Neuronal stem cell (in vitro differentiated cells): ENCODE results near the gene DGCR6L.
"Not testable (repeated sequence)": the region's sequence is repeated elsewhere in the genome, so short reads cannot be mapped to it uniquely, and the experiment has no call there.

Experiments used
- DNase-seq: peaks from one replicate; pipeline ENCODE4 v3.0.0-alpha.2; 2013; ENCODE audit warnings: low spot score
- H2AFZ ChIP-seq: one replicate; pipeline ENCODE4 v1.6.1; 2013; ENCODE audit warnings: mild to moderate bottlenecking, low read length, inconsistent platforms
- H2AK5ac ChIP-seq: 2 replicates; pipeline ENCODE4 v1.6.1; 2013; ENCODE audit warnings: low read depth, mild to moderate bottlenecking, inconsistent platforms, low read length, moderate library complexity, mixed read lengths
- H2BK120ac ChIP-seq: 2 replicates; pipeline ENCODE4 v1.6.1; 2013; ENCODE audit warnings: low read depth, mild to moderate bottlenecking, inconsistent platforms, low read length, moderate library complexity, mixed read lengths
- H2BK12ac ChIP-seq: one replicate; pipeline ENCODE4 v1.6.1; 2013; ENCODE audit warnings: low read length, inconsistent platforms
- H2BK15ac ChIP-seq: 2 replicates; pipeline ENCODE4 v1.6.1; 2013; ENCODE audit warnings: mild to moderate bottlenecking, low read length, inconsistent platforms, mixed read lengths
- H2BK5ac ChIP-seq: one replicate; pipeline ENCODE4 v1.6.1; 2013; ENCODE audit warnings: inconsistent platforms, mild to moderate bottlenecking, low read length, moderate library complexity
- H3K14ac ChIP-seq: one replicate; pipeline ENCODE4 v1.6.1; 2013; ENCODE audit warnings: low read length, inconsistent platforms
- H3K18ac ChIP-seq: 2 replicates; pipeline ENCODE4 v1.6.1; 2013; ENCODE audit warnings: low read length, inconsistent platforms
- H3K23ac ChIP-seq: 2 replicates; pipeline ENCODE4 v1.6.1; 2013; ENCODE audit warnings: low read depth, mild to moderate bottlenecking, mixed read lengths, low read length, inconsistent platforms; ENCODE audit not compliant: poor library complexity
- H3K27ac ChIP-seq: replicated peaks from 3 replicates; pipeline ENCODE4 v1.5.1; 2013; ENCODE audit warnings: low read length, inconsistent platforms
- H3K27me3 ChIP-seq, 3 experiments: 2 replicates each; pipeline ENCODE4 v1.6.1; 2013; ENCODE audit warnings: low read length in 3 of 3, mild to moderate bottlenecking in 2 of 3, inconsistent platforms in 1 of 3, low read depth in 1 of 3, mixed read lengths in 1 of 3, moderate library complexity in 1 of 3; ENCODE audit not compliant: control insufficient read depth in 3 of 3, insufficient read depth in 3 of 3
- H3K36me3 ChIP-seq, 2 donors: replicated peaks in 1 of 2; 2 replicates each; pipeline ENCODE4 v1.6.1; 2013; ENCODE audit warnings: low read length in 2 of 2; ENCODE audit not compliant: control insufficient read depth in 2 of 2, insufficient read depth in 2 of 2
- H3K4ac ChIP-seq: 2 replicates; pipeline ENCODE4 v1.6.1; 2013; ENCODE audit warnings: inconsistent platforms, mild to moderate bottlenecking, low read length, moderate library complexity
- H3K4me1 ChIP-seq, 2 donors: 1 replicate in 1 of 2; 2 replicates in 1 of 2; pipeline ENCODE4 v1.6.1; 2013; ENCODE audit warnings: low read length in 2 of 2, low read depth in 1 of 2; ENCODE audit not compliant: control insufficient read depth in 2 of 2, insufficient read depth in 1 of 2
- H3K4me2 ChIP-seq: one replicate; pipeline ENCODE4 v1.6.1; 2013; ENCODE audit warnings: mild to moderate bottlenecking, low read length, inconsistent platforms; ENCODE audit not compliant: insufficient read depth, poor library complexity, severe bottlenecking
- H3K4me3 ChIP-seq, 2 donors: 2 replicates each; pipeline ENCODE4 v1.5.1; 2013; ENCODE audit warnings: low read length in 2 of 2, mild to moderate bottlenecking in 2 of 2, inconsistent platforms in 1 of 2, moderate library complexity in 1 of 2
- H3K79me1 ChIP-seq: one replicate; pipeline ENCODE4 v1.6.1; 2013; ENCODE audit warnings: low read depth, mild to moderate bottlenecking, inconsistent platforms, low read length, moderate library complexity
- H3K9ac ChIP-seq: one replicate; pipeline ENCODE4 v1.6.1; 2013; ENCODE audit warnings: mild to moderate bottlenecking, low read depth, low read length, inconsistent platforms; ENCODE audit not compliant: poor library complexity
- H3K9me3 ChIP-seq, 2 donors: replicated peaks in 1 of 2; 2 replicates each; pipeline versions ENCODE3 to v1.6.1; 2013; ENCODE audit warnings: low read length in 2 of 2, mild to moderate bottlenecking in 2 of 2, inconsistent platforms in 1 of 2, low read depth in 1 of 2, mixed read lengths in 1 of 2, moderate library complexity in 1 of 2; ENCODE audit not compliant: control insufficient read depth in 2 of 2, insufficient read depth in 1 of 2
- H4K8ac ChIP-seq: one replicate; pipeline ENCODE4 v1.6.1; 2013; ENCODE audit warnings: low read depth, mild to moderate bottlenecking, inconsistent platforms, low read length, moderate library complexity
- H4K91ac ChIP-seq: one replicate; pipeline ENCODE4 v1.6.1; 2013; ENCODE audit warnings: low read length, low read depth, mild to moderate bottlenecking, inconsistent platforms; ENCODE audit not compliant: poor library complexity
- WGBS, 2 donors: extraction: QIAGEN DNeasy Blood & Tissue Kit; methylation state at CpG; one replicate each; pipeline ENCODE4 v1.1.7; 2013; ENCODE audit warnings: missing lambda C conversion rate in 2 of 2, mixed read lengths in 1 of 2; ENCODE audit not compliant: insufficient read length in 2 of 2, insufficient replicate concordance in 1 of 2; ENCODE audit errors: extremely low coverage in 2 of 2; 5-methylcytosine and 5-hydroxymethylcytosine counted together

The DGCR6L gene

DNA sequence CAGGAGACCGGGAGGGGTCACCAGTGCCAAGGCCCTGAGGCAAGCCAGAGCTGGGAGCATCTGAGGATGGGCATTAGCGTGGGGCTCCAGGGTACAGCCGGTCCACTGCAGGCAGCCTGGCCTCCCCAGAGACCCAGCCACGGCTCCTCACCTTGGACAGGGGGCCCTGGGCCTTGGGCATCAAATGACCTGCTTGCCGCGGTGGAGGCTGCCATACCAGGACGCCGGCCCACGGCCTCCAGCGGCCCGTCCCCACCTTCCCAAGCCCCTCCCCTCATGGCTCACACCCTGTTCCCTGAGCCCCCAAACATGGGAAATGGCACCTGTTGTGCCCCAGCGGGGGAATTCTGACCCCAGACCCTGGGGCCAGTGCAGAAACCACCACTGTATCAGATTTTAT lies 39.0 kb downstream of the DGCR6L start:
- H2BK5ac ChIP-seq = no peak overlapping the region
- no peak overlapping the region for H4K8ac ChIP-seq
- no peak overlapping the region for H3K27ac ChIP-seq
- H3K9ac ChIP-seq = no peak overlapping the region
- no peak overlapping the region for H3K4me2 ChIP-seq
- H3K18ac ChIP-seq = no peak overlapping the region
- no peak overlapping the region for H2AFZ ChIP-seq
- DNase-seq = no peak
- H4K91ac ChIP-seq = no peak overlapping the region
- no peak overlapping the region for H2AK5ac ChIP-seq
- no peaks in the 10 kb centered on the region for H3K36me3 ChIP-seq
- H3K27me3 ChIP-seq = peaks cover 0 to 10% (median 0%) of the 10 kb centered on the region in 3 experiments
- no peak overlapping the region for H3K14ac ChIP-seq
- H3K4me1 ChIP-seq = peaks cover 14 to 17% of the 10 kb centered on the region in 2 donors
- no peak overlapping the region for H3K23ac ChIP-seq
- H3K4ac ChIP-seq = no peak overlapping the region
- no peak overlapping the region for H3K4me3 ChIP-seq
- H3K9me3 ChIP-seq = no peaks in the 10 kb centered on the region
- H2BK15ac ChIP-seq = no peak overlapping the region
- no peak overlapping the region for H2BK120ac ChIP-seq
- no CpG with 5 or more reads among the region's 12 CpGs for WGBS, 2 donors
- H3K79me1 ChIP-seq = peaks cover 2% of the 10 kb centered on the region
- no peak overlapping the region for H2BK12ac ChIP-seq

DNA sequence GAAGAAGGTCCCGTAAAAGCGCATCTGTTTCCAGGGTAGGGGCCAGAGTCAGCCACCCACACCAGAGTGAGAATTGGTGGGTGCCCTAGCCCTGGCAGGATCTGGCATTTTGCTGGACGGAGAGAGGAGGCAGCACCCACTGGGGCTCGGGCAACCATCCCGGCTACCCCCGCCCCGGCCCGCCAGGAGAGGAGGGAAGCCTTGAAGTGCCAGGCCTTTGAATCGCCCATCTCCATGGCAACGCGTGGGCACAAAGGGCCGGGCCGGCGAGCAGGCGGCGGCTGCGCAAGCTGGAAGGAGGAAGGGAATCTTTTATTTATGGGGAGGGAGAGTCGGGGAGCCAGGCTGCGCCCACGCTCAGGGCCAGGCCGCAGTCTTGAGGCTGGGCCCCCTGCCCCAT lies 39.7 kb downstream of the DGCR6L start:
- H3K14ac ChIP-seq, H3K36me3 ChIP-seq, H3K4me3 ChIP-seq, DNase-seq, H2BK15ac ChIP-seq, H2BK12ac ChIP-seq, H4K8ac ChIP-seq, H3K9ac ChIP-seq, H2BK120ac ChIP-seq, H2BK5ac ChIP-seq, H2AFZ ChIP-seq, H3K79me1 ChIP-seq, H4K91ac ChIP-seq, H3K9me3 ChIP-seq, H3K27ac ChIP-seq, H3K4ac ChIP-seq, H2AK5ac ChIP-seq, H3K4me2 ChIP-seq, H3K23ac ChIP-seq, H3K18ac ChIP-seq: not testable (repeated sequence)
- Histone ChIP-seq H3K4me1 (peaks cover 14 to 17% of the 10 kb centered on the region in 2 donors), H3K27me3 (peaks cover 0 to 10% (median 0%) of the 10 kb centered on the region in 3 experiments)
- WGBS, 2 donors = no CpG with 5 or more reads among the region's 21 CpGs

- no peak overlapping the region for H2BK5ac ChIP-seq
Measured at GRCh38 chr22:20279662-20280134, 40.2 kb downstream of the DGCR6L start.

DNA sequence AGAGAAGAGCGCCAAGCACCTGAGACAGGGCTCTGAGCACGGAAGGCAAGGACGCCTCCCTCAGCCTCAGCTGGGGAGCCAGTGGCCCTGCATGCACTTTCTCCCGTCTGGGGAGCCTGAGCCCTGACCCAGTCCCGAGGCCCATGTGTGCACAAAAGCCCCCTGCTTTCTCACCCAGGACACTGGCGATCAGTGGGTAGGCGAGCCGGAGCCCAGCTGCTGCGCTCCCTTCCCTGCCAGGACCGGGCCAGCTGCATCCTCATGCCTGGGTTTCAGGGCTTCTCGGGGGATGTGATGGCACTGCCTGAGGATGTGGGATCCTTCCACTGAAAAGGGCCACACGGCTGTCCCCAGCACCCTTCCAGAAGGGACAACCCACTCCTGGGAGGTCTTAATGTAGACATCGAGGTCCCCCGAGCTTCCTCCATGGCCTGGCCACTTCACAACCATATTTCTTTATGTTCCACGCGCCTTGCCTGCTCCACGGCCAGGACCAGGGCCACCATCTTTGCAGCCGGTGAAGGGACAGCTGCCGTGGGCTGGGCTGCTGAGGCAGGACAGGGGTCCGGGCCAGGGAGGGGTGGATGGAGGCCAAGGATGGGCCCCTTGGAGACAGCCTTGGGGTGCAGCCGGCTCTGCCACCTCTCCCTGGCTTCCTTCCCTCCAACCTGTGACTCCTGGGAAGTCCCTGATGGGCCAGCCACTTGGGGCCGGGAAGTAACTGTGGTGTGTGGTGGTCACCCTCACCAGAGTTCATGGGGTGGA lies 41.0 kb downstream of the DGCR6L start:
- H3K27me3 ChIP-seq, H3K27ac ChIP-seq, H3K4me3 ChIP-seq, H2AFZ ChIP-seq, H2AK5ac ChIP-seq, H4K91ac ChIP-seq, H4K8ac ChIP-seq, H3K4me2 ChIP-seq, H2BK12ac ChIP-seq, H3K18ac ChIP-seq, H2BK15ac ChIP-seq, H3K79me1 ChIP-seq, H2BK5ac ChIP-seq, H3K9me3 ChIP-seq, H3K14ac ChIP-seq, DNase-seq, H3K36me3 ChIP-seq, H3K4ac ChIP-seq, H2BK120ac ChIP-seq: not testable (repeated sequence)
- Histone ChIP-seq H3K9ac (peak overlapping the region; percentile 12), H3K4me1 (peaks cover 16 to 23% of the 10 kb centered on the region in 2 donors), H3K23ac (peak overlapping the region; percentile 65)
- WGBS, 2 donors = no CpG with 5 or more reads among the region's 22 CpGs

More at GRCh38 chr22:20279662-20280134, 40.2 kb downstream of the DGCR6L start:
- Histone ChIP-seq H3K36me3 (no peaks in the 10 kb centered on the region), H3K4me2 (no peak overlapping the region), H2BK120ac (no peak overlapping the region), H3K27ac (no peak overlapping the region), H4K91ac (no peak overlapping the region), H3K14ac (no peak overlapping the region), H3K27me3 (peaks cover 0 to 8% (median 0%) of the 10 kb centered on the region in 3 experiments), H3K23ac (no peak overlapping the region), H3K4me1 (peaks cover 14 to 18% of the 10 kb centered on the region in 2 donors), H3K9me3 (no peaks in the 10 kb centered on the region), H3K9ac (no peak overlapping the region), H2BK12ac (no peak overlapping the region), H2BK15ac (no peak overlapping the region), H3K79me1 (peaks cover 2% of the 10 kb centered on the region), H2AK5ac (no peak overlapping the region), H3K4me3 (no peak overlapping the region), H2AFZ (no peak overlapping the region), H3K4ac (no peak overlapping the region), H4K8ac (no peak overlapping the region), H3K18ac (no peak overlapping the region)
- WGBS, 2 donors = no CpG with 5 or more reads among the region's 15 CpGs
- no peak for DNase-seq
